Measurements from ENCODE around the gene ZC3H7B. TPM values are rescaled to one million over a fixed set of nuclear protein-coding genes. Genes with fewer than 3 reads are reported as not detected.

Gene ZC3H7B
- total and polyA plus RNA-seq, 2 experiments from 2014 or later, result 5.7 to 61.5 TPM

GRCh38 chr22:41366323-41367029, 65.2 kb downstream of the ZC3H7B start (continued):
- TF ChIP-seq, protein P1, sequence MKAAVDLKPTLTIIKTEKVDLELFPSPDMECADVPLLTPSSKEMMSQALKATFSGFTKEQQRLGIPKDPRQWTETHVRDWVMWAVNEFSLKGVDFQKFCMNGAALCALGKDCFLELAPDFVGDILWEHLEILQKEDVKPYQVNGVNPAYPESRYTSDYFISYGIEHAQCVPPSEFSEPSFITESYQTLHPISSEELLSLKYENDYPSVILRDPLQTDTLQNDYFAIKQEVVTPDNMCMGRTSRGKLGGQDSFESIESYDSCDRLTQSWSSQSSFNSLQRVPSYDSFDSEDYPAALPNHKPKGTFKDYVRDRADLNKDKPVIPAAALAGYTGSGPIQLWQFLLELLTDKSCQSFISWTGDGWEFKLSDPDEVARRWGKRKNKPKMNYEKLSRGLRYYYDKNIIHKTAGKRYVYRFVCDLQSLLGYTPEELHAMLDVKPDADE (IDR thresholded peaks at IDR 0.05), result no peak
- TF ChIP-seq CREB1 (CRISPR knock-in tag; IDR thresholded peaks at IDR 0.05; ENCODE audit: low read depth) (no peak), ZNF331 (CRISPR knock-in tag; IDR thresholded peaks at IDR 0.05; ENCODE audit: low read depth) (no peak), NANOG (IDR thresholded peaks at IDR 0.05; ENCODE audit: borderline replicate concordance) (no peak), ZNF462 (CRISPR knock-in tag; IDR thresholded peaks at IDR 0.05) (no peak)

DNA sequence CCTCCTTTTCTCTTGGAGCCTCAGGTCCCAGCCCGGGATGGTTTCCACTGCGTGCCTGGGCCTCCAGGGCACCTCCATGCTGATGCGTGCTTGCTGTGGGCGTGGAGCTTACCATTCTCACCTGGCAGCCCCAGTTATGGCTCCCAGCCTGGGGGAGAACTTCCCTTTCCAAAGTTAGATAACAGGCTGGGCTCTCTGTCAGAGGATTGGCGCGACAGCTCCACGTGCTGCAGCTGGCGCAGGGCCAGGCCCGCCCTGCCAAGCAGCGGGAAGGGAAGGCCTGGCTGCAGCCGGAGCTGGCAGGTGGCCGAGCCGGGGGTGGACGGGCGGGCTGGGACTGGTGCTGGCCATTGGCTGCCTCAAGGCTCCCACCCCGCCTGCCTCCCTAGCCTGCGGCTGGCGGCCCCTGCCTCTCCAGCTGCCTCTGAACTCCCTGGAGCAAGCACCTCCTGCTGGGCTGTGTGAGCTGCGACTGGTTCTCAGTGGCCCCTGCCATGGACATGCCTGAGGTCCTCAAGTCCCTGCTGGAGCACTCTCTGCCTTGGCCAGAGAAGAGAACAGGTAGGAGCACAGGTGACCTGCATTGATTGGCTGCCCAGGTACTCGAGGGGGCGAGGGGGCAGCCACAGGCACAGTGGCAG, 65.8 kb downstream of the ZC3H7B start:
- no peak overlapping the region for H3K4me2 ChIP-seq
- no peaks in the 10 kb centered on the region for H4K20me1 ChIP-seq (replicated peaks; ENCODE audit: insufficient read depth)
- no peaks in the 10 kb centered on the region for H3K27me3 ChIP-seq (ENCODE audit: insufficient read depth)
- ATAC-seq (peak; percentile 68), DNase-seq (ENCODE audit: low spot score) (peak; percentile 58)
- H3F3A ChIP-seq (replicated peaks; ENCODE audit: low read depth), result no peaks in the 10 kb centered on the region
- H3K36me3 ChIP-seq (ENCODE audit: insufficient read depth), result no peaks in the 10 kb centered on the region
- Mint-ChIP-seq H3K9me3 (no peaks in the 10 kb centered on the region; the same call in 2 of the 3 replicates), H3K27ac (no peak overlapping the region), H3K4me3 (no peak overlapping the region), H3K27me3 (ENCODE audit: insufficient read depth, low read depth, poor library complexity) (no peaks in the 10 kb centered on the region), H3K36me3 (ENCODE audit: low read depth) (no peaks in the 10 kb centered on the region), H3K4me1 (peaks cover 34% of the 10 kb centered on the region)
- H3K9me2 ChIP-seq (ENCODE audit: insufficient read depth), result no peaks in the 10 kb centered on the region
- no peaks in the 10 kb centered on the region for H3K79me2 ChIP-seq (replicated peaks; ENCODE audit: insufficient read depth)
- H3K4me1 ChIP-seq (ENCODE audit: insufficient read depth), result peaks cover 18% of the 10 kb centered on the region; the same call in 1 of the 2 replicates
- H3K27ac ChIP-seq (ENCODE audit: low read depth), result no peak overlapping the region
- H3K4me3 ChIP-seq, result no peak overlapping the region
- peak overlapping the region; percentile 87; the same call in 1 of the 2 replicates for H2AFZ ChIP-seq
- TF ChIP-seq CTCF (conservative IDR thresholded peaks at IDR 0.05; ENCODE audit: low read depth in 2 of 2) (peak in 1 of 2 experiments; percentile 25; a peak in 1 of 4 replicates), ZNF331 (CRISPR knock-in tag; IDR thresholded peaks at IDR 0.05; ENCODE audit: low read depth) (no peak)
